Panc1 (cell line): ENCODE results near the gene OPN4. TPM values are rescaled to one million over a fixed set of nuclear protein-coding genes. Genes with fewer than 3 reads are reported as not detected.
"Not testable (repeated sequence)": the region's sequence is repeated elsewhere in the genome, so short reads cannot be mapped to it uniquely, and the experiment has no call there.

Source experiments
- ATAC-seq: fragments of 200-7000 bp; cut with Tn5 transposase; 2 replicates; pipeline ENCODE4 v1.9.1; 2020; ENCODE audit warnings: mild to moderate bottlenecking, moderate library complexity
- BruUV-seq: library from RNA; stranded (reverse); fragments of 400-500 nt; replicated peaks from 2 replicates; lab custom pipeline; 2021; lab: Mats Ljungman, UMichigan
- CTCF ChIA-PET: fragments of 300-600 bp; sonication (Branson Sonifier 250); formaldehyde crosslinking; loops from one replicate; lab custom pipeline; 2022; ENCODE audit warnings: antibody characterized with exemption; lab: Charles Lee
- POLR2A ChIA-PET: fragments of 300-600 bp; sonication (Branson Sonifier 250); formaldehyde crosslinking; loops from one replicate; lab custom pipeline; 2022; ENCODE audit warnings: antibody characterized with exemption; lab: Charles Lee
- DNase-seq: peaks from one replicate; pipeline ENCODE4 v3.0.0-alpha.2; 2010; ENCODE audit warnings: low read depth, low spot score
- H3K27ac ChIP-seq: 2 replicates; pipeline ENCODE4 v1.5.1; 2011; ENCODE audit warnings: mild to moderate bottlenecking, low read length, inconsistent platforms
- H3K27me3 ChIP-seq: fragments of 200-500 bp; sonication (Bioruptor generic); 2 replicates; pipeline ENCODE4 v1.6.0; 2014; ENCODE audit warnings: low read length, inconsistent platforms; ENCODE audit not compliant: control insufficient read depth, insufficient read depth
- H3K36me3 ChIP-seq: fragments of 200-500 bp; sonication (Bioruptor generic); 2 replicates; pipeline ENCODE4 v1.5.1; 2014; ENCODE audit warnings: inconsistent platforms, mild to moderate bottlenecking, low read length, moderate library complexity; ENCODE audit not compliant: control insufficient read depth, insufficient read depth
- H3K4me1 ChIP-seq: 2 replicates; pipeline ENCODE4 v1.5.1; 2011; ENCODE audit warnings: inconsistent platforms, mild to moderate bottlenecking, low read length, moderate library complexity; ENCODE audit not compliant: control insufficient read depth, insufficient read depth
- H3K4me3 ChIP-seq, 2 experiments: 2 replicates each; pipeline ENCODE4 v1.5.1; 2011 to 2012; ENCODE audit warnings: low read depth in 2 of 2, low read length in 2 of 2, mild to moderate bottlenecking in 2 of 2, inconsistent platforms in 1 of 2, moderate library complexity in 1 of 2
- H3K9me3 ChIP-seq: fragments of 200-500 bp; sonication (Bioruptor generic); 2 replicates; pipeline ENCODE4 v1.5.1; 2014; ENCODE audit warnings: low read depth, mild to moderate bottlenecking, inconsistent platforms, low read length, moderate library complexity; ENCODE audit not compliant: control insufficient read depth, insufficient read depth
- POLR2AphosphoS5 ChIP-seq: IDR thresholded peaks from 2 replicates; pipeline ENCODE4 v1.6.1; 2012; ENCODE audit warnings: mild to moderate bottlenecking, low read depth, low read length, moderate library complexity
- SIN3A ChIP-seq: IDR thresholded peaks from 2 replicates; pipeline ENCODE4 v1.6.1; 2012; ENCODE audit warnings: low read depth, mild to moderate bottlenecking, low read length, moderate library complexity, borderline replicate concordance; ENCODE audit not compliant: insufficient read depth
- TCF7L2 ChIP-seq: IDR thresholded peaks from 2 replicates; pipeline ENCODE4 v1.6.1; 2011; ENCODE audit warnings: mild to moderate bottlenecking, low read depth, low read length, inconsistent platforms
- in situ Hi-C: cut with HindIII; loops from 2 replicates; pipeline ENCODE4 v1.10.0; 2016; ENCODE audit warnings: low sequenced_read_pairs, low pct_unique_long_range_greater_than_20kb
- intact Hi-C: fragments of 100-400 bp; cut with micrococcal nuclease; formaldehyde crosslinking; loops from one replicate; pipeline ENCODE4 v1.10.0; 2022; ENCODE audit not compliant: unreplicated experiment
- total RNA-seq: library from RNA; stranded (reverse); gene quantifications from one replicate; pipeline ENCODE4 v1.2.1, GENCODE V29; 2021; ENCODE audit not compliant: unreplicated experiment
- TF ChIP-seq, protein P1 (sequence below): fragments of 450-650 bp; IDR thresholded peaks from 2 replicates; pipeline ENCODE4 v1.5.1; 2017; ENCODE audit warnings: mild to moderate bottlenecking
- TF ChIP-seq, protein P2 (sequence below), 2 experiments: IDR thresholded peaks; 2 replicates each; pipeline ENCODE4 v1.6.1; 2011 to 2012; ENCODE audit warnings: low read depth in 2 of 2, control low read depth in 1 of 2, low read length in 1 of 2, mild to moderate bottlenecking in 1 of 2, moderate library complexity in 1 of 2; ENCODE audit not compliant: insufficient read depth in 1 of 2

Gene OPN4
- total RNA-seq, 1 experiment from 2014 or later = not detected

DNA sequence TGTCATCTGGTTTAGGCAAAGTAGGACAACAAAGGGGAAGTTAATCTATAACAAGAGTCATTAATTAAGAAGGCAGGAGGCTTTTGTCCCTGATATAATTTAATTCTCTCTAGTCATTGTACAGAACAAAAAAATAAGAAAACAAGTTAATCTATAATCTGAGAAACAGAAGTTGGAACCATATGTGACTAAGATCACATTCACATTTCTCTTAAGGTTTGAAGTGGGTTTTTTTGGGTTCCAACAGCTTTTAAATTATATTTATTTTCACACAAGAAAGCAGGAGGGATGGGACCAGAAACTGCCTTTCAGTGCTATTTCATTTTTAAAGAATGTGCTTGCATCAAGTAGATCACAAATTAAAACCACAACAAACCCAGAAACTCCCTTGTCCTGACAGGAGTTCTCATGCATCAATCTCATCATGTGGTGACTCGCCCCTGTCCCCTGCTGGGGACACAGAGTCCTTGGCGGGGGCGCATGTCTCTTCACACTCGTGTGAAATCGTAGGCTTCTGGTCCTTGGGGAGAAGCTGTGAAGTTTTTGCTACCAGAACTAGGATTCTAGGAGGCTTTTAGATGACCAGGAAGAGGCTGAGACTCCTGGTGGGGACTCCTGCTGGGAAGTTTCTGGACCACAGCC is 10.1 kb upstream of the OPN4 start:
- BruUV-seq = no TSS peak
- Histone ChIP-seq H3K9me3 (no peaks in the 10 kb centered on the region), H3K4me1 (peaks cover 29% of the 10 kb centered on the region), H3K27me3 (peaks cover 10% of the 10 kb centered on the region; the same call in 1 of the 2 replicates), H3K36me3 (no peaks in the 10 kb centered on the region), H3K4me3 (no peak overlapping the region), H3K27ac (no peak overlapping the region)
- DNase-seq = no peak
- in situ Hi-C loops (no loop called here), intact Hi-C loops (no loop called here)
- POLR2A ChIA-PET = no interaction called here
- CTCF ChIA-PET = interaction anchor here (0.9 kb wide), 1 partner anchor 40 kb away, joined by 4 read pairs; no protein-coding TSS in a partner anchor
- TF ChIP-seq POLR2AphosphoS5 = no peak
- ATAC-seq = no peak

- in situ Hi-C loops (no loop called here), intact Hi-C loops (no loop called here)
- H3K27me3 ChIP-seq = peaks cover 8% of the 10 kb centered on the region; the same call in 1 of the 2 replicates
- ChIA-PET CTCF (interaction anchor here (0.9 kb wide), 1 partner anchor 40 kb away, joined by 4 read pairs; no protein-coding TSS in a partner anchor), POLR2A (no interaction called here)
- no TSS peak for BruUV-seq
- H3K4me1 ChIP-seq = peaks cover 34% of the 10 kb centered on the region
- H3K27ac ChIP-seq = no peak overlapping the region
- DNase-seq (no peak), ATAC-seq (no peak)
- no peak overlapping the region for H3K4me3 ChIP-seq
- TF ChIP-seq, protein P1, sequence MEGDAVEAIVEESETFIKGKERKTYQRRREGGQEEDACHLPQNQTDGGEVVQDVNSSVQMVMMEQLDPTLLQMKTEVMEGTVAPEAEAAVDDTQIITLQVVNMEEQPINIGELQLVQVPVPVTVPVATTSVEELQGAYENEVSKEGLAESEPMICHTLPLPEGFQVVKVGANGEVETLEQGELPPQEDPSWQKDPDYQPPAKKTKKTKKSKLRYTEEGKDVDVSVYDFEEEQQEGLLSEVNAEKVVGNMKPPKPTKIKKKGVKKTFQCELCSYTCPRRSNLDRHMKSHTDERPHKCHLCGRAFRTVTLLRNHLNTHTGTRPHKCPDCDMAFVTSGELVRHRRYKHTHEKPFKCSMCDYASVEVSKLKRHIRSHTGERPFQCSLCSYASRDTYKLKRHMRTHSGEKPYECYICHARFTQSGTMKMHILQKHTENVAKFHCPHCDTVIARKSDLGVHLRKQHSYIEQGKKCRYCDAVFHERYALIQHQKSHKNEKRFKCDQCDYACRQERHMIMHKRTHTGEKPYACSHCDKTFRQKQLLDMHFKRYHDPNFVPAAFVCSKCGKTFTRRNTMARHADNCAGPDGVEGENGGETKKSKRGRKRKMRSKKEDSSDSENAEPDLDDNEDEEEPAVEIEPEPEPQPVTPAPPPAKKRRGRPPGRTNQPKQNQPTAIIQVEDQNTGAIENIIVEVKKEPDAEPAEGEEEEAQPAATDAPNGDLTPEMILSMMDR = no peak
- no peak for TF ChIP-seq POLR2AphosphoS5
- no peak for TF ChIP-seq SIN3A
- TF ChIP-seq TCF7L2 = no peak
- TF ChIP-seq, protein P2, sequence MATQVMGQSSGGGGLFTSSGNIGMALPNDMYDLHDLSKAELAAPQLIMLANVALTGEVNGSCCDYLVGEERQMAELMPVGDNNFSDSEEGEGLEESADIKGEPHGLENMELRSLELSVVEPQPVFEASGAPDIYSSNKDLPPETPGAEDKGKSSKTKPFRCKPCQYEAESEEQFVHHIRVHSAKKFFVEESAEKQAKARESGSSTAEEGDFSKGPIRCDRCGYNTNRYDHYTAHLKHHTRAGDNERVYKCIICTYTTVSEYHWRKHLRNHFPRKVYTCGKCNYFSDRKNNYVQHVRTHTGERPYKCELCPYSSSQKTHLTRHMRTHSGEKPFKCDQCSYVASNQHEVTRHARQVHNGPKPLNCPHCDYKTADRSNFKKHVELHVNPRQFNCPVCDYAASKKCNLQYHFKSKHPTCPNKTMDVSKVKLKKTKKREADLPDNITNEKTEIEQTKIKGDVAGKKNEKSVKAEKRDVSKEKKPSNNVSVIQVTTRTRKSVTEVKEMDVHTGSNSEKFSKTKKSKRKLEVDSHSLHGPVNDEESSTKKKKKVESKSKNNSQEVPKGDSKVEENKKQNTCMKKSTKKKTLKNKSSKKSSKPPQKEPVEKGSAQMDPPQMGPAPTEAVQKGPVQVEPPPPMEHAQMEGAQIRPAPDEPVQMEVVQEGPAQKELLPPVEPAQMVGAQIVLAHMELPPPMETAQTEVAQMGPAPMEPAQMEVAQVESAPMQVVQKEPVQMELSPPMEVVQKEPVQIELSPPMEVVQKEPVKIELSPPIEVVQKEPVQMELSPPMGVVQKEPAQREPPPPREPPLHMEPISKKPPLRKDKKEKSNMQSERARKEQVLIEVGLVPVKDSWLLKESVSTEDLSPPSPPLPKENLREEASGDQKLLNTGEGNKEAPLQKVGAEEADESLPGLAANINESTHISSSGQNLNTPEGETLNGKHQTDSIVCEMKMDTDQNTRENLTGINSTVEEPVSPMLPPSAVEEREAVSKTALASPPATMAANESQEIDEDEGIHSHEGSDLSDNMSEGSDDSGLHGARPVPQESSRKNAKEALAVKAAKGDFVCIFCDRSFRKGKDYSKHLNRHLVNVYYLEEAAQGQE (IDR thresholded peaks at IDR 0.05; ENCODE audit: insufficient read depth in 1 of 2, low read depth in 2 of 2, low read length in 1 of 2) = no peak
- H3K36me3 ChIP-seq = no peaks in the 10 kb centered on the region
- no peaks in the 10 kb centered on the region for H3K9me3 ChIP-seq
These were observed 9.4 kb upstream of the OPN4 start for GRCh38 chr10:86644794-86645445.

DNA sequence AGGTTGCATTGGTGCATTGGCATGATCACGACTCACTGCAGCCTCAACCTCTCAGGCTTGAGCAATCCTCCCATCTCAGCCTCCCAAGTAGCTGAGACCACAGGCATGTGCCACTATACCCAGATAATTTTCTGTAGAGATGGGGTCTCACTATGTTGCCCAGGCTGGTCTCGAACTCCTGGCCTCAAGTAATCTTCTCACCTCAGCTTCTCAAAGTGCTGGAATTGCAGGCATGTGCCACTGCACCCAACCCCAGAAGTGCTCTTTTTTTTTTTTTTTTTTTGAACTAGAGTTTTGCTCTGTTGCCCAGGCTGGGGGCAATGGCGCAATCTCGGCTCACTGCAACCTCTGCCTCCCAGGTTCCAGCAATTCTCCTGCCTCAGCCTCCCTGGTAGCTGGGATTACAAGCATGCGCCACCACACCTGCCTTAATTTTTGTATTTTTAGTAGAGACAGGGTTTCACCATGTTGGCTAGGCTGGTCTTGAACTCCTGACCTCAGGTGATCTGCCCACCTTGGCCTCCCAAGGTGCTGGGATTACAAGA is 8.7 kb upstream of the OPN4 start:
- H3K36me3 ChIP-seq, BruUV-seq, in situ Hi-C loops, H3K27ac ChIP-seq, ATAC-seq, H3K4me3 ChIP-seq, CTCF ChIA-PET, H3K27me3 ChIP-seq, intact Hi-C loops, DNase-seq, H3K9me3 ChIP-seq, POLR2A ChIA-PET: not testable (repeated sequence)
- peaks cover 34% of the 10 kb centered on the region for H3K4me1 ChIP-seq
